Activated T-cell treated with anti-CD3 and anti-CD28 coated beads, Interleukin-2, amount 50 U/mL, for 48 hours (primary cell): ENCODE results near the gene LRRC55.

Source experiments
- DNase-seq, 2 experiments: peaks; one replicate each; pipeline ENCODE4 v3.0.0-alpha.2; 2020

The LRRC55 gene, protein sequence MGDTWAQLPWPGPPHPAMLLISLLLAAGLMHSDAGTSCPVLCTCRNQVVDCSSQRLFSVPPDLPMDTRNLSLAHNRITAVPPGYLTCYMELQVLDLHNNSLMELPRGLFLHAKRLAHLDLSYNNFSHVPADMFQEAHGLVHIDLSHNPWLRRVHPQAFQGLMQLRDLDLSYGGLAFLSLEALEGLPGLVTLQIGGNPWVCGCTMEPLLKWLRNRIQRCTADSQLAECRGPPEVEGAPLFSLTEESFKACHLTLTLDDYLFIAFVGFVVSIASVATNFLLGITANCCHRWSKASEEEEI

DNA sequence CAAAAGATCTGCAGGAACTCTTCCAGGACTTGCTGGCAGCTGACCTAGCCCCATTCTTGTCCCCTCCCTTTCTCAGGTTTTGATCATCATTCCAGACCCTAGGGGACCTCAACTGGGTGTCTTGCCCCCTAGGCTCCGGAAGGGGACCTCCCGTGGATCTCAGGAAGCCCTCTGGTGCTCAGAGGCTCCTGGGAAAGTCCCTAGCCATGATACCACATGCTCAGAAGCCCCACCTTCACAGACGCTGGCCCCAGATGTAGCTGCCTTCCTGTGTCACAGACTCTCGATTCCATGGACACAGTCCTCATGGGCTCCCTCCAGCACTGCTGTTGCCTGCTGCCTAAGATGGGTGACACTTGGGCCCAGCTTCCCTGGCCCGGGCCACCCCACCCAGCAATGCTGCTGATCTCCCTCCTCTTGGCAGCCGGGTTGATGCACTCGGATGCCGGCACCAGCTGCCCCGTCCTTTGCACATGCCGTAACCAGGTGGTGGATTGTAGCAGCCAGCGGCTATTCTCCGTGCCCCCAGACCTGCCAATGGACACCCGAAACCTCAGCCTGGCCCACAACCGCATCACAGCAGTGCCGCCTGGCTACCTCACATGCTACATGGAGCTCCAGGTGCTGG is at the start of gene LRRC55:
LRRC55 (plus strand) TSS at position 276 of the 628 bp plus-strand sequence; CDS start at position 346, 70 bp downstream.
- DNase-seq: no peak

- no peak for DNase-seq
Measured at GRCh38 chr11:57133366-57134038, 48.3 kb upstream of the LRRC55 start.

DNA sequence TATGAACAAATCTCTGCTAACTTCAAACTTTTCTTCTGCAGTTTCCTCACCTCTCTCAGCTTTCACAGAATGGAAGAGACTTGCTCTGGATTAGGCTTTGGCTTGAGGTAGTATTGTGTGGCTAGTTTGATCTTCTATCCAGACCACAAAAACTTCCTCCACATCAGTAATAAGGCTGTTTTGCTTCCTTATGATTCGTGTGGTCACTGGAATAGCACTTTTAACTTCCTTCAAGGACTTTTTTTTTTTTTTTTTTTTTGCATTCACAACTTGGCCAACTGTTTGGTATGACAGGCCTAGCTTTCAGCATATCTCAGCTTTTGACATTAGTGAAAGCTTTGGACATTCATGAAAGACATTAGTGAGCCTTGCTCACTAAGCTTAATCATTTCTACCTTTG is 47.5 kb upstream of the LRRC55 start:
- no peak for DNase-seq

GRCh38 chr11:57135020-57135751 is 46.6 kb upstream of the LRRC55 start:
- DNase-seq: no peak

DNA sequence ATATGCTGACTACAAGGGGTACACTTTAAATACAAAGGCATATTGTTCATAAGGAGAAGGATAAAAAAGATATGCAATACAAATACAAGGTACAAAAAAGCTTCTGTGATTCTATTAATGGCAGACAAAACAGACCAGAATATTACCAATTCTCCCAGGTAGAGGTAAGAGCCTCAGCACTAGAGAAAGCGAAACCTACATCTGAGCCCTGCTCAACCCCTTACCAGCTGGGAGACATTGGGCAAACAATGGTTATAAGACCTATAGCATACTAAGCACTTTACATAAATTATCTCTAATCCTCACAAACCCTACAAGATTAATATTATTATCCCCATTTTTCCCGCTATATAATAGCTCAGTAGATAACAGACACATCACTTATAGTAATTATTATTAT is 41.2 kb upstream of the LRRC55 start:
- no peak for DNase-seq

- no peak for DNase-seq
Measured at GRCh38 chr11:57143459-57143858, 38.3 kb upstream of the LRRC55 start.

DNA sequence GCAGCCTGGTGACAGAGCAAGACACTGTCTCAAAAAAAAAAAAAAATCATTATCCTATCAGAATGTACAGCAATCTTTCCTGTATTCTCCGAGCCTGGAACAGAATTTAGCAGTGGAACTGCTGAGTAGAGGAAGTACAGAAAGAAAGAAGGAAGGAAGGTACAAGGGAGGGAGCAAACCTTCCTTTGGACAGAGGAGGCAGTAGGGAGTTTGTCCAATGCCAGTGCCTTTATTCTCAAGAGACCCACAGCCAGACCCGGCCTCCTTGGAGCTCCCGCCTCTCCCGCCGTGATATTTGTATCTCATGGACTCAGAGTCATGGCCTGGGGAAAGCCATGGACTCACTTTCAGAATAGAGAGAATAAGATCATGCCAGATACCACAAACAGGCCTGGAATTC is 37.7 kb upstream of the LRRC55 start:
- DNase-seq: no peak

- DNase-seq: no peak
Measured at GRCh38 chr11:57144531-57145320, 37.0 kb upstream of the LRRC55 start.

- no peak for DNase-seq
Measured at GRCh38 chr11:57146301-57146700, 35.5 kb upstream of the LRRC55 start.

DNA sequence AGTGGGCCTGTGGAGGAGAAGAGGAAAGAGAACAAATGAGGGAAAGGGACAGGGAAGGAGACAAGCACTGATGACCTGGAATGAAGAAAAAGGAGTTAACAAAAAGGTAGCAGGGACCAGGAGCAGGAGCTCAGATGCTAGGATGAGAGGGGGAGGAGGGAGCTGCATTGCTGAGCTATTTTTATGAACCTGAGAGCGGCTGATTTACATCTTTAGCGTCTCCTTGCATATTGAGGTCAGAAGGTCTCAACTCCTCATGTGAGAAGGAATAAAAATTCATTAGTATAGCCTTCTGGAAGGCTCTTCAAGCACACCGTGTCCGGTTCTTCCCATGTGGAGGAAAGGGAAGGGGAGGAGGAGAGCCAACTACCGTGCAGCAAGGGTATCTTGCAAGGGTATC is 33.1 kb upstream of the LRRC55 start:
- no peak for DNase-seq

GRCh38 chr11:57150454-57150917 is 31.3 kb upstream of the LRRC55 start:
- DNase-seq: no peak

- no peak for DNase-seq
Measured at GRCh38 chr11:57152134-57152533, 29.6 kb upstream of the LRRC55 start.

- no peak for DNase-seq
Measured at GRCh38 chr11:57153448-57153847, 28.3 kb upstream of the LRRC55 start.

- DNase-seq: no peak
Measured at GRCh38 chr11:57154739-57155138, 27.0 kb upstream of the LRRC55 start.

DNA sequence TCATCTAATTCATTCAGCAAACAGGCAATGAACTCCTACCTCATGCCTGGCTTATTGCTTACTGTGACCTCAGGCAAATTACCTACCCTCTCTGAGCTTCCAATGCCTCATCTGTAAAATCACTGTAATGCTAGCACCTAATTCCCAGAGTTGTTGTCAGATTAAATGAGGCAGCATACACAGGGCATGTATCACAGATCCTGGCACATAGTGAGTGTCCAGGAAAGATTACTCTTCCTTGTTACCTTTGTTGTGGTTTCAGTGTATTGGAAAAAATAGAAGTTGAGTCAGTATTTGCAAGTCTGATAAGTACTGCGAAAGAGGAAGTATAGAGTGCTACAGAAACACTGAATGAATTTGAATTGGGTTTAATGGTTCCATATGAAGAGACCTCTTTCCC is 26.4 kb upstream of the LRRC55 start:
- DNase-seq: no peak

GRCh38 chr11:57155838-57156607 is 25.7 kb upstream of the LRRC55 start:
- DNase-seq: no peak

- no peak for DNase-seq
Measured at GRCh38 chr11:57156928-57157327, 24.8 kb upstream of the LRRC55 start.

GRCh38 chr11:57157624-57158023 is 24.1 kb upstream of the LRRC55 start:
- DNase-seq: no peak

- DNase-seq: no peak
Measured at GRCh38 chr11:57158180-57158579, 23.6 kb upstream of the LRRC55 start.

- no peak for DNase-seq
Measured at GRCh38 chr11:57158599-57158998, 23.2 kb upstream of the LRRC55 start.

DNA sequence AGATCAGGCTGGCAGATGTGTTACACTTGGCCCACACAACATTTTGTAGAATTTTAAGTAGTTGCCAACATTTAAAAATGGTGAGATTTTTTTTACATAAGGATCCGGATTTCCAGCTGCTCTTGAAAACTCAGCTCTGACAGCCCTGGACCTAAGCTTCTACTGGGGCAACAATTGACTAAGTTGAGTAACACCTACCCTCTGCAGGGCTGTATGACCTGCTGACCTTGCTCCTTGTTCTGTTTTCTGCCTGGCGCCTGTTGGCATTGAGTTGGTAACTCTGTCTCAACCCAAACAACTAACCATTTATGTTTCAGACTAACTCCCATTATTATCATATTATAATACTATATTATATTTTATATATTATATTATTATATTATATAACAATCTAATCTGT is 21.1 kb upstream of the LRRC55 start:
- DNase-seq: no peak

DNA sequence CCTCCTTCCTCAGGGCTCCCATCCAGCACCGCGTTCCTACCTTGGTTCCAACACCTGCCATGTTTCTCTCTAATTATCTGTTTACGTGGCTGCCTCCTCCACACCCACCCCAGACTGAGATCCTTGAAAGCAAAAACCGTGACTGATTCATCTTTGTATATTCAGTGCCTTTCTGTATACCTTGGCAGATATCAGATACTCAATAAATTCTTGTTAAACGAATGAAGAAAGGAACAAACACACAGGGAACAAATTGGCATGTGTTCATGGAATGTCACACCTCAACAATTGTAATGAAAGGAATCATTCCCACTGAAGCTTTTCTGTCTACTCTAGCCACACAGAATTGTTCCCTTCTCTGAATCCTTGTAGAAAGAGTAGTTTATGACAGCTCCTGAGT is 20.4 kb upstream of the LRRC55 start:
- no peak for DNase-seq
